GM12892 (cell line): ENCODE measurements around the gene GPALPP1.
"Not testable (repeated sequence)": the region's sequence is repeated elsewhere in the genome, so short reads cannot be mapped to it uniquely, and the experiment has no call there.

Experiments
- DNase-seq: peaks from one replicate; pipeline ENCODE4 v3.0.0; 2011; ENCODE audit not compliant: insufficient read length
- FAIRE-seq: peaks from 2 replicates; lab custom pipeline; 2011; peaks lifted over from hg19 to GRCh38; lab: Jason Lieb, UNC
- POLR2A ChIP-seq: IDR thresholded peaks from 2 replicates; pipeline ENCODE4 v1.6.1; 2011; ENCODE audit warnings: low read depth, low read length, control low read depth
- POLR2AphosphoS5 ChIP-seq: IDR thresholded peaks from 2 replicates; pipeline ENCODE4 v1.6.1; 2011; ENCODE audit warnings: low read depth, low read length, control low read depth
- TAF1 ChIP-seq: IDR thresholded peaks from 2 replicates; pipeline ENCODE4 v1.6.1; 2011; ENCODE audit warnings: low read depth, mild to moderate bottlenecking, control low read depth, low read length, borderline replicate concordance

GPALPP1 gene

GRCh38 chr13:45015300-45015699 is 26.0 kb downstream of the GPALPP1 start:
- no peak for FAIRE-seq
- no peak for DNase-seq

GRCh38 chr13:45016792-45017425 is 27.6 kb downstream of the GPALPP1 start:
- FAIRE-seq (no peak), DNase-seq (no peak)
- TF ChIP-seq POLR2A (no peak), TAF1 (no peak), POLR2AphosphoS5 (no peak)

More at GRCh38 chr13:45015300-45015699, 26.0 kb downstream of the GPALPP1 start:
- no peak for TF ChIP-seq POLR2A

- FAIRE-seq, DNase-seq: not testable (repeated sequence)
Observed at GRCh38 chr13:45019981-45020380, 30.6 kb downstream of the GPALPP1 start.

- DNase-seq: no peak
- TF ChIP-seq TAF1 (no peak), POLR2A (no peak), POLR2AphosphoS5 (no peak)
- no peak for FAIRE-seq
Observed at GRCh38 chr13:45021250-45021649, 31.9 kb downstream of the GPALPP1 start.

- DNase-seq (no peak), FAIRE-seq (no peak)
- TF ChIP-seq POLR2A: no peak
- no peak for TF ChIP-seq TAF1
- no peak for TF ChIP-seq POLR2AphosphoS5
Observed at GRCh38 chr13:45024847-45025246, 35.5 kb downstream of the GPALPP1 start.

GRCh38 chr13:45034342-45034741 is 45.0 kb downstream of the GPALPP1 start:
- FAIRE-seq (no peak), DNase-seq (no peak)
- TF ChIP-seq POLR2A (no peak), TAF1 (no peak), POLR2AphosphoS5 (no peak)

- FAIRE-seq (no peak), DNase-seq (no peak)
- TF ChIP-seq TAF1 (no peak), POLR2AphosphoS5 (no peak), POLR2A (no peak)
Observed at GRCh38 chr13:45036206-45036605, 46.9 kb downstream of the GPALPP1 start.

GRCh38 chr13:45040173-45040572 is 50.8 kb downstream of the GPALPP1 start:
- DNase-seq (no peak), FAIRE-seq (no peak)
- TF ChIP-seq POLR2A: no peak
- TF ChIP-seq TAF1: no peak
- no peak for TF ChIP-seq POLR2AphosphoS5

GRCh38 chr13:45040622-45041021 is 51.3 kb downstream of the GPALPP1 start:
- DNase-seq (no peak), FAIRE-seq (no peak)
- TF ChIP-seq POLR2AphosphoS5 (no peak), TAF1 (no peak), POLR2A (no peak)

- FAIRE-seq (no peak), DNase-seq (no peak)
- TF ChIP-seq POLR2AphosphoS5 (no peak), TAF1 (no peak), POLR2A (no peak)
Observed at GRCh38 chr13:45042539-45042938, 53.2 kb downstream of the GPALPP1 start.

GRCh38 chr13:45046445-45046844 is 57.1 kb downstream of the GPALPP1 start:
- FAIRE-seq (no peak), DNase-seq (no peak)
- TF ChIP-seq POLR2AphosphoS5 (no peak), TAF1 (no peak), POLR2A (no peak)

GRCh38 chr13:45047394-45048310 is 58.3 kb downstream of the GPALPP1 start:
- DNase-seq: peak; percentile 51
- peak; percentile 89 for FAIRE-seq
- TF ChIP-seq POLR2AphosphoS5: no peak
- TF ChIP-seq POLR2A: no peak
- no peak for TF ChIP-seq TAF1
